CD4-positive, alpha-beta T cell treated with Interleukin-15 for 4 hours (primary cell): ENCODE measurements around the gene ERMARD.

Experiments used
- DNase-seq: peaks from one replicate; pipeline ENCODE4 v3.0.0-alpha.2; 2020; ENCODE audit warnings: low spot score

ERMARD gene

GRCh38 chr6:169802790-169803189 is 51.4 kb downstream of the ERMARD start:
- DNase-seq, result no peak

GRCh38 chr6:169803271-169803811 is 51.9 kb downstream of the ERMARD start:
- DNase-seq, result no peak

GRCh38 chr6:169803816-169804340 is 52.5 kb downstream of the ERMARD start:
- DNase-seq, result no peak

GRCh38 chr6:169804427-169804826 is 53.0 kb downstream of the ERMARD start:
- no peak for DNase-seq

GRCh38 chr6:169805242-169805838 is 53.9 kb downstream of the ERMARD start:
- DNase-seq, result no peak

GRCh38 chr6:169806701-169807100 is 55.3 kb downstream of the ERMARD start:
- DNase-seq, result no peak

GRCh38 chr6:169807229-169807628 is 55.8 kb downstream of the ERMARD start:
- DNase-seq, result no peak

GRCh38 chr6:169807699-169808607 is 56.5 kb downstream of the ERMARD start:
- DNase-seq, result no peak

- DNase-seq, result no peak
These were observed 57.2 kb downstream of the ERMARD start for GRCh38 chr6:169808608-169808967.

GRCh38 chr6:169809386-169809785 is 58.0 kb downstream of the ERMARD start:
- no peak for DNase-seq

- no peak for DNase-seq
These were observed 58.9 kb downstream of the ERMARD start for GRCh38 chr6:169810066-169810989.

GRCh38 chr6:169811072-169811471 is 59.6 kb downstream of the ERMARD start:
- no peak for DNase-seq

GRCh38 chr6:169811521-169812256 is 60.3 kb downstream of the ERMARD start:
- no peak for DNase-seq

- DNase-seq, result no peak
These were observed 60.8 kb downstream of the ERMARD start for GRCh38 chr6:169812257-169812644.

- DNase-seq, result no peak
These were observed 62.5 kb downstream of the ERMARD start for GRCh38 chr6:169813969-169814368.

GRCh38 chr6:169816054-169816453 is 64.6 kb downstream of the ERMARD start:
- DNase-seq, result no peak

- no peak for DNase-seq
These were observed 65.6 kb downstream of the ERMARD start for GRCh38 chr6:169816975-169817374.

GRCh38 chr6:169820358-169820757 is 68.9 kb downstream of the ERMARD start:
- no peak for DNase-seq

GRCh38 chr6:169824021-169824420 is 72.6 kb downstream of the ERMARD start:
- no peak for DNase-seq

- no peak for DNase-seq
These were observed 73.6 kb downstream of the ERMARD start for GRCh38 chr6:169824848-169825557.
